ENCODE results near the gene CBX1. TPM values are rescaled to one million over a fixed set of nuclear protein-coding genes. Genes with fewer than 3 reads are reported as not detected.

The CBX1 gene
- total and polyA plus RNA-seq, 10 of the 15 experiments (the other 5 are each of a cell fraction or from before 2014, with no cell fraction given) = 11.8 to 99.2 (median 43.5) TPM

- H3K27me3 ChIP-seq (replicated peaks in 1 of 2; ENCODE audit: control insufficient read depth in 2 of 2, insufficient read depth in 2 of 2, low read length in 1 of 2) = no peaks in the 10 kb centered on the region
- H3K4me2 ChIP-seq (ENCODE audit: control insufficient read depth, insufficient read depth) = no peak overlapping the region
- POLR2A ChIA-PET = interaction anchor here (0.6 to 1.8 kb wide), 3 partner anchors 10 to 456 kb away, joined by 3 to 6 read pairs (median 5); no protein-coding TSS in a partner anchor
- intact Hi-C loops (cut with micrococcal nuclease; ENCODE audit: unreplicated experiment) (no loop called here), in situ Hi-C loops (cut with MboI) (no loop called here)
- CTCF ChIA-PET = interaction anchor here (0.6 to 33.4 kb wide), 5 partner anchors 14 to 471 kb away, joined by 3 to 525 read pairs (median 4); partner anchors contain the start of gene SNX11
- 89% methylated on average over 7 of the region's 7 CpGs for WGBS (ENCODE audit: insufficient coverage, insufficient replicate concordance, low lambda C conversion rate, missing lambda C conversion rate)
- no peaks in the 10 kb centered on the region for H3K79me2 ChIP-seq (ENCODE audit: control insufficient read depth, insufficient read depth, low read length)
- RAD21 ChIA-PET (ENCODE audit: unreplicated experiment) = interaction anchor here (1.0 to 6.1 kb wide), 4 partner anchors 11 to 101 kb away, joined by 3 to 43 read pairs (median 14); no protein-coding TSS in a partner anchor
- SMC1A ChIA-PET (ENCODE audit: uncharacterized antibody, unreplicated experiment) = interaction anchor here (1.4 to 16.1 kb wide), 3 partner anchors 11 to 48 kb away, joined by 4 to 205 read pairs (median 8); no protein-coding TSS in a partner anchor
- BruUV-seq (replicated peaks) = no TSS peak
- H3K9ac ChIP-seq (ENCODE audit: control insufficient read depth, insufficient read depth, low read length) = no peak overlapping the region
- no peak for ATAC-seq
- FAIRE-seq = no peak
- no peaks in the 10 kb centered on the region for H3K9me3 ChIP-seq (replicated peaks; ENCODE audit: control insufficient read depth, insufficient read depth, low read length)
- no peak overlapping the region for H2AFZ ChIP-seq (ENCODE audit: control insufficient read depth, low read depth, low read length)
- no peak for DNase-seq (ENCODE audit: low read depth, low spot score)
- H3K27ac ChIP-seq (ENCODE audit: control insufficient read depth, insufficient read depth) = no peak overlapping the region
- H3K36me3 ChIP-seq (ENCODE audit: control insufficient read depth in 2 of 2, insufficient read depth in 2 of 2, low read length in 1 of 2) = peaks cover 14 to 18% of the 10 kb centered on the region in 2 experiments
- peaks cover 2% of the 10 kb centered on the region; the same call in 1 of the 2 replicates for H4K20me1 ChIP-seq (ENCODE audit: control insufficient read depth, insufficient read depth)
- no peaks in the 10 kb centered on the region for H3K4me1 ChIP-seq (ENCODE audit: control insufficient read depth, insufficient read depth, low read length)
- TF ChIP-seq TARDBP (IDR thresholded peaks at IDR 0.05; ENCODE audit: borderline replicate concordance) (no peak), FOXK2 (IDR thresholded peaks at IDR 0.05) (no peak), ZNF24 (IDR thresholded peaks at IDR 0.05) (no peak), IRF4 (IDR thresholded peaks at IDR 0.05; ENCODE audit: low read depth, low read length) (no peak), PKNOX1 (IDR thresholded peaks at IDR 0.05) (no peak), TAF1 (IDR thresholded peaks at IDR 0.05; ENCODE audit: borderline replicate concordance, low read depth, low read length) (no peak), SP1 (IDR thresholded peaks at IDR 0.05; ENCODE audit: low read depth, low read length) (no peak), IKZF1 (conservative IDR thresholded peaks at IDR 0.05) (no peak), KAT2A (conservative IDR thresholded peaks at IDR 0.05; ENCODE audit: control insufficient read depth, low read depth, low read length) (no peak), RCOR1 (conservative IDR thresholded peaks at IDR 0.05; ENCODE audit: low read depth, low read length) (no peak), SMAD5 (IDR thresholded peaks at IDR 0.05; ENCODE audit: low read depth) (no peak), CEBPZ (IDR thresholded peaks at IDR 0.05; ENCODE audit: low read depth, low read length) (no peak), BCL3 (IDR thresholded peaks at IDR 0.05; ENCODE audit: borderline replicate concordance, insufficient read depth, low read depth, low read length, poor library complexity, severe bottlenecking) (no peak)
- H3K4me3 ChIP-seq = no peak overlapping the region
Observed at GRCh38 chr17:48126532-48126850, 25.2 kb upstream of the CBX1 start.
